HepG2 (cell line): ENCODE data around the gene ATP5MG. TPM values are rescaled to one million over a fixed set of nuclear protein-coding genes. Genes with fewer than 3 reads are reported as not detected.

ENCODE experiments used
- BORCS8-MEF2B ChIP-seq: sonication (generic); formaldehyde crosslinking; IDR thresholded peaks from 2 replicates; pipeline ENCODE4 v1.8.0; 2022; ENCODE audit warnings: mild to moderate bottlenecking, missing genetic modification reagents
- EP300 ChIP-seq, 3 experiments: sonication (generic) in 1 of 3; formaldehyde crosslinking in 1 of 3; IDR thresholded peaks; 2 replicates each; pipeline versions ENCODE4 v1.5.1 to v1.6.1; 2011 to 2020; ENCODE audit warnings: low read depth in 2 of 3, low read length in 2 of 3, borderline replicate concordance in 1 of 3, improper control_type of control experiment in 1 of 3, mild to moderate bottlenecking in 1 of 3, missing genetic modification reagents in 1 of 3, moderate library complexity in 1 of 3
- HES4 ChIP-seq: sonication (generic); formaldehyde crosslinking; IDR thresholded peaks from 2 replicates; pipeline ENCODE4 v1.9.0; 2021; ENCODE audit warnings: mild to moderate bottlenecking, missing genetic modification reagents, borderline replicate concordance
- MAZ ChIP-seq, 2 experiments: sonication (generic) in 1 of 2; formaldehyde crosslinking in 1 of 2; IDR thresholded peaks; 2 replicates each; pipeline versions ENCODE4 v1.5.0 to v1.6.1; 2012 to 2020; ENCODE audit warnings: low read depth in 2 of 2, mild to moderate bottlenecking in 2 of 2, borderline replicate concordance in 1 of 2, improper control_type of control experiment in 1 of 2, low read length in 1 of 2, missing genetic modification reagents in 1 of 2, moderate library complexity in 1 of 2
- MEF2D ChIP-seq: sonication (generic); formaldehyde crosslinking; IDR thresholded peaks from 2 replicates; pipeline ENCODE4 v1.5.1; 2020; ENCODE audit warnings: mild to moderate bottlenecking, missing genetic modification reagents
- RARG ChIP-seq: sonication (generic); formaldehyde crosslinking; IDR thresholded peaks from 2 replicates; pipeline ENCODE4 v1.4.0; 2020; ENCODE audit warnings: low read depth, mild to moderate bottlenecking, missing genetic modification reagents
- RCOR2 ChIP-seq: IDR thresholded peaks from 2 replicates; pipeline ENCODE4 v1.6.1; 2016; ENCODE audit warnings: missing biosample characterization, missing genetic modification reagents
- RFX3 ChIP-seq: IDR thresholded peaks from 2 replicates; pipeline ENCODE4 v1.6.1; 2016; ENCODE audit warnings: missing biosample characterization, missing genetic modification reagents
- SAP130 ChIP-seq: IDR thresholded peaks from 2 replicates; pipeline ENCODE4 v1.6.1; 2016; ENCODE audit warnings: low read depth
- SMYD3 ChIP-seq: sonication (generic); formaldehyde crosslinking; IDR thresholded peaks from 2 replicates; pipeline ENCODE4 v1.8.1; 2023; ENCODE audit warnings: mild to moderate bottlenecking, missing genetic modification reagents
- SOX6 ChIP-seq, 2 experiments: fragments of 450-650 bp in 1 of 2; sonication (generic) in 1 of 2; formaldehyde crosslinking in 1 of 2; IDR thresholded peaks; 2 replicates each; pipeline versions ENCODE4 v1.4.0 to v1.6.1; 2017 to 2020; ENCODE audit warnings: antibody characterized with exemption in 1 of 2, mild to moderate bottlenecking in 1 of 2, missing genetic modification reagents in 1 of 2
- SRSF4 ChIP-seq: fragments of 200-400 bp; formaldehyde crosslinking; IDR thresholded peaks from one replicate; pipeline ENCODE4 v1.6.1; 2018; ENCODE audit warnings: mild to moderate bottlenecking, low read depth, low read length, moderate library complexity; ENCODE audit not compliant: poor library complexity, severe bottlenecking
- SRSF9 ChIP-seq: fragments of 200-400 bp; formaldehyde crosslinking; IDR thresholded peaks from 2 replicates; pipeline ENCODE4 v1.6.1; 2018; ENCODE audit warnings: borderline replicate concordance, mild to moderate bottlenecking, low read depth, low read length; ENCODE audit not compliant: insufficient read depth, poor library complexity, severe bottlenecking
- TBX3 ChIP-seq: fragments of 450-650 bp; IDR thresholded peaks from 2 replicates; pipeline ENCODE4 v1.6.1; 2017; ENCODE audit warnings: antibody characterized with exemption, mild to moderate bottlenecking, inconsistent platforms, borderline replicate concordance
- ZBTB20 ChIP-seq: sonication (generic); formaldehyde crosslinking; IDR thresholded peaks from 2 replicates; pipeline ENCODE4 v1.8.1; 2023; ENCODE audit warnings: missing genetic modification reagents, low read depth, mild to moderate bottlenecking, borderline replicate concordance
- ZBTB7A ChIP-seq: sonication (generic); formaldehyde crosslinking; IDR thresholded peaks from 2 replicates; pipeline ENCODE4 v1.8.0; 2022; ENCODE audit warnings: mild to moderate bottlenecking, missing genetic modification reagents
- ZFYVE20 ChIP-seq: sonication (generic); formaldehyde crosslinking; IDR thresholded peaks from 2 replicates; pipeline ENCODE4 v1.8.0; 2023; ENCODE audit warnings: low read depth, mild to moderate bottlenecking, moderate library complexity, missing genetic modification reagents, borderline replicate concordance
- ZNF230 ChIP-seq: sonication (generic); formaldehyde crosslinking; IDR thresholded peaks from 2 replicates; pipeline ENCODE4 v1.4.0; 2020; ENCODE audit warnings: mild to moderate bottlenecking, missing genetic modification reagents
- ZNF264 ChIP-seq: sonication (generic); formaldehyde crosslinking; IDR thresholded peaks from 2 replicates; pipeline ENCODE4 v1.4.0; 2020; ENCODE audit warnings: missing genetic modification reagents
- ZNF446 ChIP-seq: sonication (generic); formaldehyde crosslinking; IDR thresholded peaks from 2 replicates; pipeline ENCODE4 v1.5.0; 2020; ENCODE audit warnings: mild to moderate bottlenecking, missing genetic modification reagents
- ZNF616 ChIP-seq: sonication (generic); formaldehyde crosslinking; IDR thresholded peaks from 2 replicates; pipeline ENCODE4 v1.5.0; 2020; ENCODE audit warnings: low read depth, mild to moderate bottlenecking, missing genetic modification reagents
- ZNF883 ChIP-seq: sonication (generic); formaldehyde crosslinking; IDR thresholded peaks from 2 replicates; pipeline ENCODE4 v1.5.1; 2020; ENCODE audit warnings: mild to moderate bottlenecking, missing genetic modification reagents; ENCODE audit errors: not compliant biosample characterization
- ZSCAN12 ChIP-seq: sonication (generic); formaldehyde crosslinking; IDR thresholded peaks from 2 replicates; pipeline ENCODE4 v1.9.0; 2021; ENCODE audit warnings: mild to moderate bottlenecking, missing genetic modification reagents
- polyA plus RNA-seq, 8 experiments: library from polyadenylated mRNA; depleted of rRNA in 3 of 8; stranded (reverse) in 7 of 8; unstranded in 1 of 8; fragments of >200 nt; fragmentation: Illumina TruSeq in 4 of 8; extraction: Trizol in 4 of 8; gene quantifications; 2 replicates each; pipeline versions ENCODE4 v1.2.1 to v1.2.3, GENCODE V29; 2011 to 2016; ENCODE audit warnings: low read depth in 4 of 8, missing spikeins in 1 of 8, mixed read lengths in 1 of 8; ENCODE audit not compliant: insufficient read depth in 1 of 8
- total RNA-seq, 5 experiments: library from RNA; depleted of rRNA; stranded (reverse); fragments of >200 nt; fragmentation: Illumina TruSeq; extraction: Trizol; gene quantifications; 2 replicates each; pipeline ENCODE4 v1.2.3, GENCODE V29; 2016; ENCODE audit warnings: low read depth in 1 of 5
- TF ChIP-seq, protein P1 (sequence below): sonication (generic); formaldehyde crosslinking; IDR thresholded peaks from 2 replicates; pipeline ENCODE4 v1.5.1; 2020; ENCODE audit warnings: missing genetic modification reagents, mild to moderate bottlenecking, borderline replicate concordance
- TF ChIP-seq, protein P2 (sequence below): sonication (generic); formaldehyde crosslinking; IDR thresholded peaks from 2 replicates; pipeline ENCODE4 v1.5.1; 2020; ENCODE audit warnings: missing genetic modification reagents, mild to moderate bottlenecking, borderline replicate concordance

Gene ATP5MG
- total and polyA plus RNA-seq, 2 of the 13 experiments (the other 11 are each of a cell fraction or from before 2014, with no cell fraction given): 260 to 320 TPM

DNA sequence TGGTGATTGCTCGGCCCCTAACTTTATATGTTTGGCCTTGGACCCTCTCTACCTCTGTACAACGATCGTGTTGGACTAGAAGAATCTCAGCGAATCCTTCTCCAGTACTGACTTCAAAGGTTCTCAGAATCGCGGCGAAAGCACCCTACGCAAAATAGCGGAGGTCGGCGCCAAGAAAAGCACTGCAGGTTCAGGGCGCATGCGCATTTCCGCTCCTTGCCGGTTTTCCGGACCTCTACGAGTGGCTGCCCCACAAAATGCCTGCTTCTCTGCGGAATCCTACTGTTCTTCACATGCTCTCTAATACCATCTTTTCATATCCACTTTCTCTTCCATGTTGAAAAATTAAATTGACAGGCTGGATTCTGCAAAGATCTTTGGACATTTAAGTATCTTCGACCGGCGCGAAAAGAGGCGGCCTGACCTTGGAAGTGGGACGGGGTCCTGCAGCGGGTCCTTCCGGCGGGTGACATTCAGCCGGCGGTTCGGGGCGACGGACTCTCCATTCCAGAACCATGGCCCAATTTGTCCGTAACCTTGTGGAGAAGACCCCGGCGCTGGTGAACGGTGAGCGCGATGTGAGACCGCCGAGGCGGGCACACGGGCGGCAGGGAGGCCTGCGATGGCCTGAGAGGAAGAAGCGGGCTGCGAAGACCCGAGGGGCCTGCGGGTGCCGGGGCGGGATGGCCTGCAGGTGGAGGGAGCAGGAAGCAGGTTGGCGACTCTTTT, at the start of gene ATP5MG (continued):
- TF ChIP-seq ZNF616 (CRISPR knock-in tag): no peak; the same call in 1 of the 2 replicates
- TF ChIP-seq, protein P1, sequence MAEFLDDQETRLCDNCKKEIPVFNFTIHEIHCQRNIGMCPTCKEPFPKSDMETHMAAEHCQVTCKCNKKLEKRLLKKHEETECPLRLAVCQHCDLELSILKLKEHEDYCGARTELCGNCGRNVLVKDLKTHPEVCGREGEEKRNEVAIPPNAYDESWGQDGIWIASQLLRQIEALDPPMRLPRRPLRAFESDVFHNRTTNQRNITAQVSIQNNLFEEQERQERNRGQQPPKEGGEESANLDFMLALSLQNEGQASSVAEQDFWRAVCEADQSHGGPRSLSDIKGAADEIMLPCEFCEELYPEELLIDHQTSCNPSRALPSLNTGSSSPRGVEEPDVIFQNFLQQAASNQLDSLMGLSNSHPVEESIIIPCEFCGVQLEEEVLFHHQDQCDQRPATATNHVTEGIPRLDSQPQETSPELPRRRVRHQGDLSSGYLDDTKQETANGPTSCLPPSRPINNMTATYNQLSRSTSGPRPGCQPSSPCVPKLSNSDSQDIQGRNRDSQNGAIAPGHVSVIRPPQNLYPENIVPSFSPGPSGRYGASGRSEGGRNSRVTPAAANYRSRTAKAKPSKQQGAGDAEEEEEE (CRISPR knock-in tag): no peak
- peak; percentile 56; the same call in 1 of the 2 replicates for TF ChIP-seq ZNF230
- TF ChIP-seq SRSF9: no peak
- TF ChIP-seq ZNF446: peak; percentile 36; the same call in 1 of the 2 replicates
- TF ChIP-seq ZNF264 (CRISPR knock-in tag): 0 out of 2 replicates have a peak, but pooled peaks have one; percentile 8
- no peak; the same call in 1 of the 2 replicates for TF ChIP-seq RARG (CRISPR knock-in tag)
- TF ChIP-seq MEF2D (CRISPR knock-in tag): peak; percentile 62; the same call in 1 of the 2 replicates
- no peak for TF ChIP-seq BORCS8-MEF2B (CRISPR knock-in tag)
- no peak for TF ChIP-seq RCOR2 (CRISPR knock-in tag)
- TF ChIP-seq SAP130 (CRISPR knock-in tag): peak; percentile 88
- no peak for TF ChIP-seq ZFYVE20 (CRISPR knock-in tag)
- no peak for TF ChIP-seq HES4 (CRISPR knock-in tag)
- no peak for TF ChIP-seq TBX3
- TF ChIP-seq SRSF4: no peak
- TF ChIP-seq MAZ (IDR thresholded peaks at IDR 0.05; ENCODE audit: borderline replicate concordance, low read depth, low read length): no peak
- TF ChIP-seq MAZ (CRISPR knock-in tag; IDR thresholded peaks at IDR 0.05; ENCODE audit: low read depth): no peak; the same call in 1 of the 2 replicates
- no peak for TF ChIP-seq ZSCAN12 (CRISPR knock-in tag)
- 0 out of 2 replicates have a peak, but pooled peaks have one; percentile 51 for TF ChIP-seq ZBTB7A (CRISPR knock-in tag)
- TF ChIP-seq SOX6 (IDR thresholded peaks at IDR 0.05): no peak
- peak; percentile 14; the same call in 1 of the 2 replicates for TF ChIP-seq SOX6 (CRISPR knock-in tag; IDR thresholded peaks at IDR 0.05)
- TF ChIP-seq EP300 (IDR thresholded peaks at IDR 0.05; ENCODE audit: low read depth in 2 of 2, low read length in 2 of 2): no peak
- no peak for TF ChIP-seq EP300 (CRISPR knock-in tag; IDR thresholded peaks at IDR 0.05; ENCODE audit: borderline replicate concordance)
- no peak for TF ChIP-seq ZBTB20 (CRISPR knock-in tag)
- no peak for TF ChIP-seq SMYD3 (CRISPR knock-in tag)
- TF ChIP-seq RFX3: no peak
- TF ChIP-seq, protein P2, sequence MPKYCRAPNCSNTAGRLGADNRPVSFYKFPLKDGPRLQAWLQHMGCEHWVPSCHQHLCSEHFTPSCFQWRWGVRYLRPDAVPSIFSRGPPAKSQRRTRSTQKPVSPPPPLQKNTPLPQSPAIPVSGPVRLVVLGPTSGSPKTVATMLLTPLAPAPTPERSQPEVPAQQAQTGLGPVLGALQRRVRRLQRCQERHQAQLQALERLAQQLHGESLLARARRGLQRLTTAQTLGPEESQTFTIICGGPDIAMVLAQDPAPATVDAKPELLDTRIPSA (CRISPR knock-in tag): no peak
- TF ChIP-seq ZNF883: peak; percentile 90
